ENCODE data around the gene SFT2D2. TPM values are rescaled to one million over a fixed set of nuclear protein-coding genes. Genes with fewer than 3 reads are reported as not detected.

Gene SFT2D2
- total and polyA plus RNA-seq, 2 of the 8 experiments (the other 6 are each of a cell fraction or from before 2014, with no cell fraction given) = 9.0 to 29.0 TPM

DNA sequence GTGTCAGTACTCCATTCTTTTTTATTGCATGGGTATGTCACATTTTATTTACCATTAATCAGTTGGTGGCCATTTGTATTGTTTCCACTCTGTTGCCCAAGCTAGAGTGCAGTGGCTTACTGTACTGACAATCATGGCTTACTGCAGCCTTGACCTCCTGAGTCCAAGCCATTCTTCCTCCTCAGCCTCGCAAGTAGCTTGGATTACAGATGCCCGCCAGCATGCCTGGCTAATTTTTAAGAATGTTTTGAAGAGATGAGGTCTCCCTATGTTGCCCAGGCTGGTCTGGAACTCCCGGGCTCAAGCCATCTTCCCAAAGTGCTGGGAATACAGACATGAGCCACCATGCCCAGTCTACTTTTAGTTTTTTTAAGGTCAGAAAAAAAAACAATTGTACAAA, 813 bp upstream of the SFT2D2 start:
- 97% methylated on average over 3 of the region's 3 CpGs; no CpG with 5 or more reads in 1 of the 2 experiments for WGBS, 2 experiments (ENCODE audit: extremely low coverage in 1 of 2, insufficient coverage in 1 of 2, insufficient read length in 1 of 2, insufficient replicate concordance in 2 of 2, low coverage in 1 of 2, low lambda C conversion rate in 2 of 2, missing lambda C conversion rate in 1 of 2)
- POLR2A ChIA-PET (ENCODE audit: partially characterized antibody) = interaction anchor here (0.7 to 1.9 kb wide), 3 partner anchors 10 to 100 kb away, joined by 3 to 9 read pairs (median 6); partner anchors contain the start of gene TIPRL
- no peak overlapping the region for H2AFZ ChIP-seq (ENCODE audit: low read length)

More for the DNA sequence above, 813 bp upstream of the SFT2D2 start:
- no peaks in the 10 kb centered on the region for H3K27me3 ChIP-seq (replicated peaks in 1 of 4; ENCODE audit: control insufficient read depth in 3 of 4, extremely low read depth in 1 of 4, insufficient read depth in 3 of 4, low read length in 3 of 4)
- peaks cover 3 to 30% of the 10 kb centered on the region in 2 experiments; a peak in 3 of 4 replicates for H3K79me2 ChIP-seq (ENCODE audit: control insufficient read depth in 1 of 2, insufficient read depth in 2 of 2, low read length in 2 of 2)
- H4K20me1 ChIP-seq (replicated peaks in 1 of 2; ENCODE audit: control insufficient read depth in 1 of 2, insufficient read depth in 2 of 2, low read length in 2 of 2) = peaks cover 0 to 2% of the 10 kb centered on the region in 2 experiments
- H2BK20ac ChIP-seq (ENCODE audit: low read length) = no peak overlapping the region
- no peak overlapping the region for H2BK15ac ChIP-seq (ENCODE audit: low read length)
- no peak overlapping the region for H3K18ac ChIP-seq (ENCODE audit: extremely low read depth, low read length)
- FAIRE-seq = no peak
- H3K4me2 ChIP-seq (ENCODE audit: insufficient read depth in 1 of 2, low read depth in 2 of 2, low read length in 2 of 2) = peak overlapping the region; percentile 76 to 83; a peak in 1 of 4 replicates
- H3K36me3 ChIP-seq (ENCODE audit: control insufficient read depth in 2 of 4, insufficient read depth in 4 of 4, low read length in 3 of 4) = 0 out of 8 replicates have a peak, but pooled peaks cover 0 to 3% (median 0%) of the 10 kb centered on the region in 4 experiments
- H3K23ac ChIP-seq (ENCODE audit: insufficient read length) = no peak overlapping the region
- no peak overlapping the region for H3K14ac ChIP-seq (ENCODE audit: insufficient read length)
- H3K56ac ChIP-seq (replicated peaks; ENCODE audit: insufficient read length, low read depth, low read length) = no peak overlapping the region
- H4K91ac ChIP-seq (replicated peaks; ENCODE audit: insufficient read length, low read length) = no peak overlapping the region
- H3K4me3 ChIP-seq (ENCODE audit: extremely low read depth in 1 of 4, insufficient read depth in 2 of 4, low read depth in 3 of 4, low read length in 4 of 4) = peak overlapping the region in 1 of 4 experiments; percentile 95; a peak in 3 of 8 replicates
- no peak for DNase-seq (ENCODE audit: low read depth in 1 of 2, low spot score in 2 of 2)
- no peak overlapping the region for H4K8ac ChIP-seq (ENCODE audit: extremely low read depth, insufficient read depth, low read length)
- no peak overlapping the region for H2AK5ac ChIP-seq (ENCODE audit: low read depth, low read length)
- H3K4me1 ChIP-seq (replicated peaks in 1 of 4; ENCODE audit: control insufficient read depth in 3 of 4, insufficient read depth in 4 of 4, low read length in 3 of 4) = peaks cover 0 to 6% (median 3%) of the 10 kb centered on the region in 4 experiments; a peak in 2 of 7 replicates
- H2BK5ac ChIP-seq (ENCODE audit: low read depth, low read length) = no peak overlapping the region; the same call in 1 of the 2 replicates
- no peak overlapping the region for H3K27ac ChIP-seq (ENCODE audit: low read depth, low read length)
- 0 out of 4 replicates have a peak, but pooled peaks cover 3 to 5% of the 10 kb centered on the region in 2 experiments for H3K9me3 ChIP-seq (ENCODE audit: insufficient read depth in 2 of 2, low read depth in 1 of 2, low read length in 1 of 2)
- TF ChIP-seq POLR2A (IDR thresholded peaks at IDR 0.05; ENCODE audit: control extremely low read depth in 1 of 2, low read depth in 2 of 2, low read length in 2 of 2) (no peak), RXRA (IDR thresholded peaks at IDR 0.05; ENCODE audit: insufficient read depth, low read depth, low read length) (no peak), ATF3 (IDR thresholded peaks at IDR 0.05; ENCODE audit: insufficient read depth, low read depth, low read length) (no peak), TAF7 (optimal IDR thresholded peaks at IDR 0.05; ENCODE audit: borderline replicate concordance, low read depth, low read length) (no peak), RNF2 (IDR thresholded peaks at IDR 0.05; ENCODE audit: borderline replicate concordance, low read depth, low read length, missing control alignments, poor library complexity, severe bottlenecking) (peak; percentile 1), TAF1 (IDR thresholded peaks at IDR 0.05; ENCODE audit: low read depth, low read length) (no peak), SP1 (IDR thresholded peaks at IDR 0.05; ENCODE audit: low read depth, low read length) (no peak), NRF1 (IDR thresholded peaks at IDR 0.05; ENCODE audit: low read depth, low read length) (no peak)
- no peak overlapping the region for H2BK120ac ChIP-seq (replicated peaks; ENCODE audit: low read depth, low read length)
- H4K5ac ChIP-seq (ENCODE audit: insufficient read length, low read depth, low read length) = no peak overlapping the region
- peaks cover 6% of the 10 kb centered on the region; the same call in 1 of the 2 replicates for H3K23me2 ChIP-seq (ENCODE audit: low read depth, low read length)
- H3K4ac ChIP-seq (replicated peaks; ENCODE audit: insufficient read length, low read depth, low read length) = peak overlapping the region; percentile 57
- CTCF ChIA-PET (ENCODE audit: partially characterized antibody) = interaction anchor here (1.1 to 4.4 kb wide), 2 partner anchors 10 to 144 kb away, joined by 3 to 29 read pairs; no protein-coding TSS in a partner anchor
- H2BK12ac ChIP-seq (ENCODE audit: low read depth, low read length) = no peak overlapping the region; the same call in 1 of the 2 replicates
- H3K79me1 ChIP-seq (ENCODE audit: low read depth, low read length) = no peaks in the 10 kb centered on the region
- H3K9ac ChIP-seq (replicated peaks in 1 of 4; ENCODE audit: extremely low read depth in 1 of 4, low read depth in 3 of 4, low read length in 3 of 4) = no peak overlapping the region

All from H1 (cell line).